C4-2B (cell line): ENCODE results near the gene PIPOX.

Experiments
- CTCF ChIP-seq: fragments of 450-650 bp; conservative IDR thresholded peaks from 2 replicates; pipeline ENCODE4 v1.5.1; 2017; ENCODE audit warnings: mild to moderate bottlenecking
- ZFX ChIP-seq: fragments of 450-650 bp; IDR thresholded peaks from 2 replicates; pipeline ENCODE4 v1.6.1; 2017

GRCh38 chr17:29062215-29062614, 19.3 kb downstream of the PIPOX start:
- TF ChIP-seq CTCF (no peak), ZFX (no peak)
